Smooth muscle cell of the brain vasculature (primary cell): ENCODE measurements around the gene SPATA9.
A peak's percentile ranks its signal among the peaks of the same experiment; 100 is the strongest.

Experiments used
- DNase-seq: peaks from one replicate; pipeline ENCODE4 v3.0.0-alpha.2; 2012; ENCODE audit warnings: low read depth, low spot score

Gene SPATA9

GRCh38 chr5:95682891-95683290 is at the start of gene SPATA9:
SPATA9 (minus strand) TSS chr5:95682991; CDS start chr5:95682854, 137 bp downstream.
- no peak for DNase-seq

- no peak for DNase-seq
These were observed 49.1 kb upstream of the SPATA9 start for GRCh38 chr5:95731571-95732554.

- DNase-seq, result peak; percentile 71
These were observed 48.2 kb upstream of the SPATA9 start, which contains the start of gene RHOBTB3 for GRCh38 chr5:95730730-95731570. RHOBTB3 (plus strand) TSS chr5:95731336; CDS start chr5:95731683, 347 bp downstream.

GRCh38 chr5:95730011-95730700 is 47.4 kb upstream of the SPATA9 start:
- DNase-seq, result no peak

- no peak for DNase-seq
These were observed 46.6 kb upstream of the SPATA9 start for GRCh38 chr5:95729115-95730010.

GRCh38 chr5:95728494-95729114 is 45.8 kb upstream of the SPATA9 start:
- DNase-seq, result no peak

GRCh38 chr5:95727764-95728191 is 45.0 kb upstream of the SPATA9 start:
- no peak for DNase-seq

- no peak for DNase-seq
These were observed 44.3 kb upstream of the SPATA9 start for GRCh38 chr5:95726811-95727763.

GRCh38 chr5:95725937-95726810 is 43.4 kb upstream of the SPATA9 start:
- DNase-seq, result no peak

GRCh38 chr5:95725071-95725820 is 42.5 kb upstream of the SPATA9 start:
- no peak for DNase-seq

- DNase-seq, result no peak
These were observed 41.0 kb upstream of the SPATA9 start for GRCh38 chr5:95723632-95724369.

- no peak for DNase-seq
These were observed 38.9 kb upstream of the SPATA9 start for GRCh38 chr5:95721582-95722295.

- no peak for DNase-seq
These were observed 37.4 kb upstream of the SPATA9 start for GRCh38 chr5:95720094-95720786.

GRCh38 chr5:95718738-95719137 is 35.9 kb upstream of the SPATA9 start:
- no peak for DNase-seq

- DNase-seq, result no peak
These were observed 35.4 kb upstream of the SPATA9 start for GRCh38 chr5:95718203-95718602.
